ENCODE results near the gene ADIRF. TPM values are rescaled to one million over a fixed set of nuclear protein-coding genes. Genes with fewer than 3 reads are reported as not detected.

ADIRF gene
- polyA plus RNA-seq, 1 donor: 11.6 TPM

Other genes with a start within 250 kb of the ADIRF start
- 45.2 TPM for gene BMPR1A, start 211.9 kb upstream of the ADIRF start, polyA plus RNA-seq (ENCODE audit: insufficient read length)
- gene MMRN2, start 10.9 kb upstream of the ADIRF start, polyA plus RNA-seq (ENCODE audit: insufficient read length): 25.3 TPM
- gene SNCG, start 9.9 kb upstream of the ADIRF start, polyA plus RNA-seq (ENCODE audit: insufficient read length): 4.7 TPM
- gene FAM25A, start 51.8 kb downstream of the ADIRF start, polyA plus RNA-seq (ENCODE audit: insufficient read length): not detected
- 54.5 TPM for gene GLUD1, start 126.4 kb downstream of the ADIRF start, polyA plus RNA-seq (ENCODE audit: insufficient read length)
- gene SHLD2, start 126.7 kb downstream of the ADIRF start, polyA plus RNA-seq (ENCODE audit: insufficient read length): 17.5 TPM